Dedifferentiated amniotic fluid mesenchymal stem cell (primary cell): ENCODE data around the gene PPP2R2C.

Source experiments
- DNase-seq: peaks from one replicate; pipeline ENCODE4 v3.0.0-alpha.2; 2016; ENCODE audit errors: extremely low spot score

The PPP2R2C gene

GRCh38 chr4:6313216-6313615 lies 159.2 kb downstream of the PPP2R2C start:
- no peak for DNase-seq

DNA sequence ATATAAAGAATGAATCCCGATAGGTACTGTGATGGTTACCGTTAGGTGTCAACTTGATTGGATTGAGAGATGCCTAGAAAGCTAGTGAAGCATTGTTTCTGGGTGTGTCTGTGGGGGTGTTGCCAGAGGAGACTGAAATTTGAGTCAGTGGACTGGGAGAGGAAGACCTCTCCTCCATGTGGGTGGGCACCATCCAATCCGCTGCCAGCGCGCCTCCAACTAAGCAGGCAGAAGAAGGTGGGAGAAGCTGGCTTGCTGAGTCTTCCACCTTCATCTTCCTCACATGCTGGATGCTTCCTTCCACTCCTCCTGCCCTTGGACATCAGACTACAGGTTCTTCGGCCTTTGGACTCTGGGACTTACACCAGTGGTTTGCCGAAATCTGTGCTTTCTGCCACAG lies 162.6 kb downstream of the PPP2R2C start:
- no peak for DNase-seq

GRCh38 chr4:6308899-6309643 lies 163.3 kb downstream of the PPP2R2C start:
- DNase-seq = no peak

- no peak for DNase-seq
Observed at GRCh38 chr4:6307891-6308290, 164.5 kb downstream of the PPP2R2C start.

- no peak for DNase-seq
Observed at GRCh38 chr4:6307230-6307629, 165.2 kb downstream of the PPP2R2C start.

DNA sequence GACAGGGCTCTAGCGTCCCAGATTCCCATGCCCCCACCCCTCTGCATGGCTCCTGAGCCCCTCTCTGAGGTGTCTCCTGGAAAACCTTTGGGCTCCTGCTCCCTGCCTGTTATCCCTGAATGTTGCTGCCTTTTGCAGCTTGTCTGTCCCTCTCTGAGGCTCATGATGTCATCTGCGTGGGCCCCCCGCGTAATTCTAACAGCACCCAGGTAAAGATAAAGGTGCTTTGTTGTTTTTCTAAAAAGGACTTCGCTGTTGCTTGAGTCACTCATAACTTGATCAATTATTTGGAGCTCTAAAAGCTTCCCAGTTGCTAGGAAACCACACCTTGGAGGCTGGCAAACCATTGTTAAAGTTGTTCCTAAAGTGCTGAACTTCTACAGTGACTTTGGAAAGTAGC lies 166.1 kb downstream of the PPP2R2C start:
- DNase-seq = no peak

DNA sequence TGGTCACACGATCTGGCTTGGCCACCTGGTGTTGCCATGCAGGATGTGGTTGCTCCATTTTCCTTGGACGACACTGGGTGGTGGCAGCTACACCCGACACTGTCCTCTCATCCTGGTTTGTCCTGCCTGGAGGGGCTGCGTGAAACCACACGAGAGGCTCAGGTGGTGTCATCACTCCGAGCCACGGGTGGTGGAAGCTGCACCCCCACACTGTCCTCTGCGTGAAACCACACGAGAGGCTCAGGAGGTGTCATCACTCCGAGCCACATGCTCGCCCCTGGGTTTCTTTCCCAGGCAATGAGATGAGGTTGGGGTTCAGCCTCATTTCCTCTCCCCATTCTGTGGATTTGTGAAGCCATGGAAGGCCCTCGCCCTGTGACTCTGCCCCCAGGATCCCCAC lies 168.5 kb downstream of the PPP2R2C start:
- DNase-seq = no peak

GRCh38 chr4:6302869-6303268 lies 169.5 kb downstream of the PPP2R2C start:
- DNase-seq = no peak

DNA sequence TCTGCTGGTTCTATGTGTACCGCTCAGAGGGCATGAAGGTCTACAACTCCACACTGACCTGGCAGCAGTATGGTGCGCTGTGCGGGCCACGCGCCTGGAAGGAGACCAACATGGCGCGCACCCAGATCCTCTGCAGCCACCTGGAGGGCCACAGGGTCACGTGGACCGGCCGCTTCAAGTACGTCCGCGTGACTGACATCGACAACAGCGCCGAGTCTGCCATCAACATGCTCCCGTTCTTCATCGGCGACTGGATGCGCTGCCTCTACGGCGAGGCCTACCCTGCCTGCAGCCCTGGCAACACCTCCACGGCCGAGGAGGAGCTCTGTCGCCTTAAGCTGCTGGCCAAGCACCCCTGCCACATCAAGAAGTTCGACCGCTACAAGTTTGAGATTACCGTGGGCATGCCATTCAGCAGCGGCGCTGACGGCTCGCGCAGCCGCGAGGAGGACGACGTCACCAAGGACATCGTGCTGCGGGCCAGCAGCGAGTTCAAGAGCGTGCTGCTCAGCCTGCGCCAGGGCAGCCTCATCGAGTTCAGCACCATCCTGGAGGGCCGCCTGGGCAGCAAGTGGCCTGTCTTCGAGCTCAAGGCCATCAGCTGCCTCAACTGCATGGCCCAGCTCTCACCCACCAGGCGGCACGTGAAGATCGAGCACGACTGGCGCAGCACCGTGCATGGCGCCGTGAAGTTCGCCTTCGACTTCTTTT lies 170.5 kb downstream of the PPP2R2C start:
- no peak for DNase-seq

- DNase-seq = no peak
Observed at GRCh38 chr4:6301051-6301731, 171.2 kb downstream of the PPP2R2C start.

DNA sequence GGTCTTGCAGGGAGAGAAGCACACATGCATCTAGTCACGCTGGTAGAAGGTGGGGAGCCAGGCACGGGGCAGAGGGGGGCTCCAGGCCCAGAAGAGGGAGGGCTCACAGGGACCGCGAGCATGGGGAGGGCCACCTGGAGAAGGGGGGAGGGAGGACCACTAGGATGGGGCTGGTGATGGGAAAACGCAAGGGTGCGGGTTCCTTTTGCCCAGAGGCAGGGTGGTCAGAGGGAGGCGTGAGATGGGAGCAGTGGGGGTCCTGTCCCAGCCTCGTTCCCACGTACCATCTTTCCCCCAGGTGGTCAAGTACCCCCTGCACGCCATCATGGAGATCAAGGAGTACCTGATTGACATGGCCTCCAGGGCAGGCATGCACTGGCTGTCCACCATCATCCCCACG lies 172.1 kb downstream of the PPP2R2C start:
- DNase-seq = no peak

DNA sequence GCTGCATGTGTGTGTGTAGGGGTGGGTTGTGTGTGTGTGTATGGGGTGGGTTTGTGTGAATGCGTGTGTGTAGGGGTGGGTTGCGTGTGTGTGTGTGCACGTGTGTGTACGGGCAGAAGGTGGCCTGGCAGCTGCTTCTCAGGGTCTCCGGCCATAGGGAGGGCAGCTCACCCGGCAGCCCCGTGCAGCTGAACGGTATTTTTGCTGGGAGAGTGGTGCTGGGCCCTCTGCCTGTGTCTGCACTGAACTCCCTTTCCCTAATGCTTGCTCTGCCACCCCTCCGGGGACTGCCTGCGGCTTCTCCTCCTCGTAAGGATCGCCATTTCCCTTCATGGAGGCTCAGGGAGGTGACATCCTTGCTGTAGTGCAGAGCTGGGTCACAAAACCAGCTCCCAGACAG lies 172.5 kb downstream of the PPP2R2C start:
- DNase-seq = no peak

GRCh38 chr4:6298852-6299251 lies 173.6 kb downstream of the PPP2R2C start:
- no peak for DNase-seq

DNA sequence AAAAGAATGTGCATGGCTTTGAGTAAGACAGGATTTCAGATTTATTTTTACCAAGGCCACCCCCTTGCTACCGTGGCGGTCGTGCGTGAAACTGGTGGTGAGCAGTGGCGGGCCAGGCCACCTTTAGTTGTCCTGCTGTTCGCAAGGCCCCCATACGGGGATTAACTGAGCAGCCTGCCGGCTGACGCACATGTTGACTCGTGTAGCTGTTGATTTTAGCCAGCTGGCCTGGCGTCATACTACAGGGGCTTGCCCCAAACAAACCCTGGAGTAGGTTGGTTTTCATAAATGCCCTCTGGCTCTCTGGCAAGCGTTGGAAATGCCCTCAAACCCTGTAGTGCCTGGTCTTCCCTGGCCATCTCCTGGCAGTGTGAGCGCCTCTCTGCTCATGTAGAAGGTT lies 174.4 kb downstream of the PPP2R2C start:
- no peak for DNase-seq

DNA sequence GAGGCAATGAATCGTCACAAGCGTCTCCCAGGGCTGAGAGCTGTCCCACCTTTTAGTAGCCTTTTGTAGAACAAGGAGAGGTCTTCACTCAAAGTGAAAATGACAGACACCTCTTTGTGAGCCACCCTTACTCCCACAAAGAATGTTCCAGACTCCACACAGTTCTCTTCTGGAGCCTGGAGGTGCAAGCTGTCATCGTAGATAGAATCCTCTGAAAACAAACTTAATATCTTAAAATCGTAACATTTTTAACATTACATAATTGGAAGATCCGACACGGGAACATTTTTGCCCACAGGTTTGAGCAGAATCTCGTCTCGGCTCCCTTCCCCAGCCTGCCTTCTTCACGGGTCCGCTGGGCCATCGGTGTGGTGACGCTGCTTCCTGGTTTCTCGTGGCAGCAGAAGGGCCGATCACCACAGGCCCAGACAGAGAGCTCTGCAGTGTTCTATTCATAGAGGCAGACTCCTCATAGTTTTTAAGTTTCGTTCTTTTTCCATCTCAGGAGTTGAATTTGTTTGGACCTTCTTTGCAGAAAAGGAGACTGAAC lies 175.1 kb downstream of the PPP2R2C start:
- no peak for DNase-seq

- DNase-seq = no peak
Observed at GRCh38 chr4:6296026-6296425, 176.4 kb downstream of the PPP2R2C start.

- no peak for DNase-seq
Observed at GRCh38 chr4:6295495-6295894, 176.9 kb downstream of the PPP2R2C start.

- no peak for DNase-seq
Observed at GRCh38 chr4:6294705-6295421, 177.6 kb downstream of the PPP2R2C start.

DNA sequence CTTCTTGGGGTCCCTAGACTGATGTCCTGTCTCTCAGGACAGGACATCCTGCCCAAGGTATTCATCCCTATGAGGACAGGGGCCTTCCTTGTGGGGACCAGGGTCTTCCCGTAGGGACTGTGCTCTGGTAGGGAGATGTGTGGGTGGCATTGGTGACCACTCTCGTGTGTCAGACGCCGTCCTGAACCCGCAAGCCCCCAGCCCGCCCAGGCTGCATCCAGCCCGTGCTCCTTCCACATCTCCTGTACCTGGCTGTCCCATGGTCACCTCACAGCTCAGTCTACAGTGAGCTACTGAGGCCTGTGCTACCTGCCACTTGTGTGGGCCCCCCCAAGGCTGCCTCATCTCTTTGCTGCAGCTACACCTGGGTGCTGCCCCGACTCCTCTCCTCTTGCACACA lies 178.8 kb downstream of the PPP2R2C start:
- DNase-seq = no peak

- no peak for DNase-seq
Observed at GRCh38 chr4:6293097-6293445, 179.3 kb downstream of the PPP2R2C start.

DNA sequence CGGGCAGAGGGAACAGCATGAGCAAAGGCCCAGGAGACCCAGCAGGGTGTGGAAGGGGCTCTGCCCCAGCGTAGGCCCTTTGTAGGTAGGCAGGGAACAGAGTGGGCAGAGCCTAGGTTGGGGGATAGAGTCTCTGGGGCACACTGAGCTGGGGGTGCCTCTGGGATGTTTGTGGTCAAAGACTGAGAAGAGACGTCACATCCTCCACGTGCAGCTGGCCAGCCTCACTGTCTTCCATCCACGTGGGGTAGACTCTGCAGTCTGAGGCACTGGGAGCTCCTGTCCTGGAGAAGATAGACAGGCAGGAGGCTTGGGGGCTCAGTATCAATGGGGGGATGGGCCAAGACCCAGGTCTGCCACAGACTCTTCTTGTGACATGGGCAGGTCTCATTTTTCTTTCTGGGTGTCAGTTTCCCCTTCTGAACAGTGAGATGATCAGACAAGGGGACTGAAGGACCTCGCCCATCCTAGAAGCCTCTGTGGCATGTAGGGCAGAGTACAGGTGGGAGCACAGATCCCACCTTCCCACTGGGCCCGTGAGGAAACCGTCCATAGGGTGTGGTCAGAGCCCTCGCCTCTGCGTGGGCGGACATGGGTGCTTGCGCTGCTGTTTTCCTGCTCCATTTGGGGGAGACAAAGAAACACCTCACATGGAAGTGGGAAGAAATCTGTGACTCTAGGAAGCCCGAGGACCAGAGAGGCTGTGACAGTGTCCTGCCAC lies 179.9 kb downstream of the PPP2R2C start:
- DNase-seq = no peak
